ENCODE measurements around the gene SLC35F3. TPM values are rescaled to one million over a fixed set of nuclear protein-coding genes. Genes with fewer than 3 reads are reported as not detected.

SLC35F3 gene
- total RNA-seq, 1 donor from 2014 or later: 0.36 TPM

DNA sequence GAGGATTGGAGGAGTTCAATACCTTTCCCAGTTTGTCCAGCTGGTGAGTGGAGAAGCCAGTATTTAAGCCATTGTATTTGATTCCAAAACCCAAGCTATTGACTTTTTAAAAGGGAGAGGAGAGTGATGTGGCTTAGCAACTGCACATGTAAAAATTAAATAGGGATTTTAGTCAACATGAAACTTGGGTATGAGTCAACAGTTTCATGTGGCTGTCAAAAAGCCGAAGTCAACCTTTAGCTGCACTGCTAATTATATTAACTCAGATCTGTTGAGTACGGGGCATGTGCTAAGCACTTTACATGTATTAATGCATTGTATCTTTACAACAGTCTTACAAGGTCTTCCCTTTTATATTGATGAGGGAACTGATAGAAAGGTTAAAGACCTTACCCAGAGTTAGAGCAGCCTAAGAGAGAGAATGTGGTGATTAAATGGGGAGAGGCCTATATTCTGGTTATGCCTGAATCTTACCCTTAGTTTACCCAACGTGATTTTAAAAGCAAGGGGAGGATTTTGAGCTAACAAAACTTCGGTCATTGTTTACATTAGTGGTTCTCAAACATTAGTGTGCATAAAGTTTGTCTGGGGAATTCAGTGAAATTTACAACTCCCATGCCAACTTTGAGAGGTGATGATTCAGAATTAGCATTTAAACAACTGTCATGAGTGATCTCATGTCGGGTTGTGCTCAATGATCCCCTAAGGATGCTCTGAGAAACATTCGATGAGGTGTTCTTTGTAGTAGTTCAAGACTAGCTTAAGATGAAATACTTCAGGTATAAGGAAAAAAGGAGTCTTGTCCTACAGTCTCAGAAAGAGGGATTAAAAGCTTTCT, 6.9 kb upstream of the SLC35F3 start:
- no peak overlapping the region for H3K4me3 Mint-ChIP-seq (ENCODE audit: unreplicated experiment)
- DNase-seq (ENCODE audit: low spot score): no peak
- H3K27ac Mint-ChIP-seq (ENCODE audit: unreplicated experiment): no peak overlapping the region
- TF ChIP-seq CTCF (IDR thresholded peaks at IDR 0.05; ENCODE audit: unreplicated experiment): no peak
- H3K27me3 Mint-ChIP-seq (ENCODE audit: unreplicated experiment): no peaks in the 10 kb centered on the region
- H3K36me3 Mint-ChIP-seq (ENCODE audit: low read depth, unreplicated experiment): no peaks in the 10 kb centered on the region
- H3K9me3 Mint-ChIP-seq (ENCODE audit: unreplicated experiment): no peaks in the 10 kb centered on the region
- H3K4me1 Mint-ChIP-seq (ENCODE audit: unreplicated experiment): no peaks in the 10 kb centered on the region

DNA sequence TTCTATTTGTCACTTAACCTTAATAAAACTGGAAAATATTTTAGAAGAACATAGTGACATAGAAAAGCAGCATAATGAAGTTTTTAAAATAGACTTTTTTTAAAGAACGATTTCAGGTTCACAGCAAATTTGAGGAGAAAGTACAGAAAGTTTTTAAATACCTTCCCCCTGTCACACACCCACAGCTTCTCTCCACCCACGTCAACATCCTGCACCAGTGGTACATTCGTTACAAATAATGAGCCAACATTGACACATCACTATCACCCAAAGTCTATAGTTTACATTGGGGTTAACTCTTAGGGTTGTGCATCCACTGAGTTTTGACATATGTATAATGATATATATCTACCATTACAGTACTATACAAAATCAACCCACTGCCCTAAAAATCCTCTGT, 3.0 kb upstream of the SLC35F3 start:
- H3K4me3 Mint-ChIP-seq (ENCODE audit: unreplicated experiment): no peak overlapping the region
- no peak for DNase-seq (ENCODE audit: low spot score)
- H3K36me3 Mint-ChIP-seq (ENCODE audit: low read depth, unreplicated experiment): peaks cover 6% of the 10 kb centered on the region
- peaks cover 7% of the 10 kb centered on the region for H3K27me3 Mint-ChIP-seq (ENCODE audit: unreplicated experiment)
- H3K27ac Mint-ChIP-seq (ENCODE audit: unreplicated experiment): no peak overlapping the region
- no peak for TF ChIP-seq CTCF (IDR thresholded peaks at IDR 0.05; ENCODE audit: unreplicated experiment)
- H3K9me3 Mint-ChIP-seq (ENCODE audit: unreplicated experiment): no peaks in the 10 kb centered on the region
- peaks cover 6% of the 10 kb centered on the region for H3K4me1 Mint-ChIP-seq (ENCODE audit: unreplicated experiment)

DNA sequence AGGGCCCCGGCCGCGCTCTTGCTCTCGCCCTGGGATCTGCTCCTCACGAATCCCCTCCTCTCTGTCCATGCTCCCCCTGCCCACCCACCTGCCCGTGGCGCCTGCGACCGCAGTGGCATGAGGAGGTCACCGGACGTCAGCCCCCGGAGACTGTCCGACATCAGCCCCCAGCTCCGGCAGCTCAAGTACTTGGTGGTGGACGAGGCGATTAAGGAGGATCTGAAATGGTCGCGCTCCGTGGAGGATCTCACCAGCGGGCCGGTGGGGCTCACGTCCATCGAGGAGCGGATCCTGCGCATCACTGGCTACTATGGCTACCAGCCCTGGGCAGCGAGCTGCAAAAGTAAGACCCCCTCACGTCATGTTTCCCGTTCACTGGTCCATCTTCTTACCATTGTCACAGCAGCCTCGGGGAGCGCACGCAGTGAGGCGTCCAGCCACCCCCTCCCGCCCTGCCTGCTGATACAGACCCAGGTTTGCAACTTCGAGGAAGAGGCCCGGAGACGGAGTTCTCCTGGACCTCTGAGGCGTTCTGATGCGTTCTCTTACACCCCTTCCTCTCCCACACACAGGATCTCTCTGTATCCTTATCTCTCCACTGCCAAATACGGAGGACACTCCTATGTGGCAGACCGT, 1.1 kb downstream of the SLC35F3 start:
- Mint-ChIP-seq H3K4me3 (ENCODE audit: unreplicated experiment) (peak overlapping the region; percentile 86), H3K36me3 (ENCODE audit: low read depth, unreplicated experiment) (peaks cover 6% of the 10 kb centered on the region), H3K9me3 (ENCODE audit: unreplicated experiment) (no peaks in the 10 kb centered on the region), H3K27me3 (ENCODE audit: unreplicated experiment) (peaks cover 7% of the 10 kb centered on the region), H3K27ac (ENCODE audit: unreplicated experiment) (no peak overlapping the region), H3K4me1 (ENCODE audit: unreplicated experiment) (peaks cover 10% of the 10 kb centered on the region)
- no peak for TF ChIP-seq CTCF (IDR thresholded peaks at IDR 0.05; ENCODE audit: unreplicated experiment)
- DNase-seq (ENCODE audit: low spot score): peak; percentile 11

GRCh38 chr1:233907151-233907550, 2.7 kb downstream of the SLC35F3 start:
- no peak for DNase-seq (ENCODE audit: low spot score)
- no peak for TF ChIP-seq CTCF (IDR thresholded peaks at IDR 0.05; ENCODE audit: unreplicated experiment)
- H3K27ac Mint-ChIP-seq (ENCODE audit: unreplicated experiment): no peak overlapping the region
- H3K4me1 Mint-ChIP-seq (ENCODE audit: unreplicated experiment): peaks cover 10% of the 10 kb centered on the region
- no peaks in the 10 kb centered on the region for H3K9me3 Mint-ChIP-seq (ENCODE audit: unreplicated experiment)
- H3K27me3 Mint-ChIP-seq (ENCODE audit: unreplicated experiment): peaks cover 7% of the 10 kb centered on the region
- no peak overlapping the region for H3K4me3 Mint-ChIP-seq (ENCODE audit: unreplicated experiment)
- H3K36me3 Mint-ChIP-seq (ENCODE audit: low read depth, unreplicated experiment): peaks cover 6% of the 10 kb centered on the region

GRCh38 chr1:233908092-233908491, 3.6 kb downstream of the SLC35F3 start:
- H3K9me3 Mint-ChIP-seq (ENCODE audit: unreplicated experiment): no peaks in the 10 kb centered on the region
- no peak for TF ChIP-seq CTCF (IDR thresholded peaks at IDR 0.05; ENCODE audit: unreplicated experiment)
- peaks cover 6% of the 10 kb centered on the region for H3K36me3 Mint-ChIP-seq (ENCODE audit: low read depth, unreplicated experiment)
- no peak overlapping the region for H3K4me3 Mint-ChIP-seq (ENCODE audit: unreplicated experiment)
- no peak for DNase-seq (ENCODE audit: low spot score)
- H3K27ac Mint-ChIP-seq (ENCODE audit: unreplicated experiment): no peak overlapping the region
- H3K4me1 Mint-ChIP-seq (ENCODE audit: unreplicated experiment): peaks cover 10% of the 10 kb centered on the region
- H3K27me3 Mint-ChIP-seq (ENCODE audit: unreplicated experiment): peaks cover 7% of the 10 kb centered on the region
